NCI-H128 (cell line): ENCODE data around the gene DEPDC1B.
"Not testable (repeated sequence)": the region's sequence is repeated elsewhere in the genome, so short reads cannot be mapped to it uniquely, and the experiment has no call there.

Experiments used
- DNase-seq: peaks from one replicate; lab custom pipeline; 2025; ENCODE audit not compliant: unreplicated experiment; lab: John Stamatoyannopoulos, UW

DEPDC1B gene

DNA sequence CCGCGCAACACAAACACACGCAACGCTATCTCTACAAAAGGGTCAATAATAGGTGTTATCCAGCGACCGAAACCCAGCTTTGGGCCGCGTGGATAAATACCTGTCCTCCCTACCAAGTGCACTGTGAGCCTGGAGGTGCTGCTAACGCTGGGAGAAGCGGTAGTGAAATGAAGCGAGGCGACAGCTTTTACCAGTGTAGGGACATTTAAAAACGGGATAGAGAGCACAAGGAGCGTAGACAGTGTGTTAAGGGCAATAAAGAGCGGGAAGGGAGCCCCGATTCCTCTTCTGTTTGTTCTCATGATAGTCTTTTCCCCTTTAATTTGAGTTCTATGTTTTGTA is 421 bp upstream of the DEPDC1B start:
- DNase-seq: no peak

DNA sequence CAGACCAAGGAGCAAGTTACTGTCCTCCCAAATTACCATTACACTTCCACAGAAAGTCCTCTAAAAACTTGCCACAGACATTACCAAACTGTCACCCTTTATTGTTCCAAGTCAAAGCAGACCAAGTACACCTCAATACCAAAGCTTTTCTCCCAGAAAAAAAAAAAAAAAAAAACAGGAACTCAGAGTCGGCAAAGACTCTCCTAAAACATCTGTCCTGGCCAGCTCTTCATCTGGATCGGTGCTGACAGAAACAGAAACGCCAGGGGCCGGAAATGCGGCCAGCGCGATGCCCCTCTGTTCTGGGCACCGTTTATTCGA is 718 bp downstream of the DEPDC1B start:
- DNase-seq: no peak

DNA sequence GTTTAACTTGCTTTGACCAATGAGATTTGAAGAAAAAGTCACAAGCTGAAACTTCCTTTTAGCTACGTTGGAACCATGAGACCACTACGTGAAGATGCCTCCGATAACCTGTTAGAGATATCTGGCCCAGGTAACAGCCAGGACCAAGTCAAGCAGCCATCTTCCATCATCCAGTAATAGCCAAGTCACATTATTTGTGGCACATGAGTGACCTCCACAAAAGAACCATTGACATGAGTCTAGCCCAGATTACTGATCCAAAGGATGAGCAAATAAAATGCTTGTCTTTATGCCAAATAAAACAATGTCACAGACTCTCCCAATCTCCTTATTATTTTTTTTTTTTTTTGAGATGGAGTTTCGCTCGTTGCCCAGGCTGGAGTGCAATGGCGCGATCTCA is 1.6 kb downstream of the DEPDC1B start:
- no peak for DNase-seq

DNA sequence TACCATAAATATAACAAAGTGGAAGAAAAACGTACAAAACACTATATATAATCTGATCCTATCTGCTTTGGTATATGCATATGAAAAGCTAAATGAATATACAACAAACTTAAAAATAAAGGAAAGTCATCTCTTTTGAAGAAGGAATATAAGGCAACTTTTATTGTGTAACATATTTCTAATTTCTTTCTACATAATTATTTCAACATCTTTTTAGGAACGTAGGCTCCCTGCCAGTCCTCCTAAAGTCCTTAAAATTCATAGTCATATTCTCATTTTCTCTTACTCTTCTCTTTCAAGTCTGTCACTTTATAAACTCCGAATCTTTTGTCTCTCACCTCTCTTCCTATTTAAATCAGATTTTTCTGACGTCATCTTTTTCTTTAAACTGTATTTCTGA is 9.6 kb downstream of the DEPDC1B start:
- DNase-seq: no peak

DNA sequence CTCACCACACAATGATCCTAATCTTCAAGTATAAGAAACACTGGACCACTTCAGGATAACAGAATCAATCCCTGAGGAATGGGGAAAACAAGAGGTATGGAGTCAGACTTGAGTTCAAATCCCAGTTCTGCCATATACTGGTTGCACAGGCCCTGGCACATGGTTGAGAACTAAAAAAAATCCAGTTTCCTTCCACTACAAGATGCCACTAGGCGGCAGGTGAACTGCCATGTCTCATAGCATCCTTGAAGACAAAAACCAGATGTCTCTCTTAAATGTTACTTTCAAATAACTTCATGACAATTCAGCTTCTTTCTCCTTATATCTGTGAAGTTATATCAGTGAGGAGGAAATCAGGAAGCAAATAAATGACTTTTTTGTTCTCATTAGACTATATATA is 11.0 kb downstream of the DEPDC1B start:
- no peak for DNase-seq

DNA sequence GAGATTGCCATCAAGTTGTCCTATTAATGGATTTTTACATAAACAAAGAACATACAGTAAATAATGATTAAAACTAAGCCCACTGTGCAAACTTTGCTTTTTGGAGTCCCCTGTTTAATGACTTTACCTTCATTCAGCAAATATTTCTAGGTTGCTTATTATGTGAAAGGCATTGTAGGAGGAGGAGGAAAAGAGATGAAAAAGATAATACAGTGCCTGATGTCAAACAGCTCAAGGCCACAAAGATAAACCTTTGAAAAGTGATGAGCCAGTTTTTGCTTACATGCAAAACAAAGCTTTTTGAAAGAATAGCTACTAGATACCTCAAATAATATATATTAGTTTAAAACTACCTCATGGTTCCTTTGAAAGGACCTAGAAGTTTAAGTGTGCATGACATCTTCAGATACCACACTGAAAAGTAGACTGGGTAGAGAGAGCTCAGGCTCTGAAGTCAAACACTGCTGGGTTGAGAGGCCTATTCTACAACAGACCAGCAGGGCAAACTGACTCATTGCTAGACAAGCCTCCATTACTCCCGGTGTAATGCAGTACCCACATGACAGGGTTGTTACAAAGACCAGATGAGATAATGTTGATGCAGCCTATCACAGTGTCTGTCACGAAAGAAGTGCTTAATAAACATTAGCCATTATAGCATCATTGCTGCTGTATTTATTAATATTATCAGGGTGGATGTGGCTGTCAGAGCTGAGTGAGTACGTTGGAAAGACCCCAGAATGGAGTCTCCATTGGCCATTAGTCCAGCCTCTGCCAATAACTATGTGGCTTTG is 11.8 kb downstream of the DEPDC1B start:
- no peak for DNase-seq

DNA sequence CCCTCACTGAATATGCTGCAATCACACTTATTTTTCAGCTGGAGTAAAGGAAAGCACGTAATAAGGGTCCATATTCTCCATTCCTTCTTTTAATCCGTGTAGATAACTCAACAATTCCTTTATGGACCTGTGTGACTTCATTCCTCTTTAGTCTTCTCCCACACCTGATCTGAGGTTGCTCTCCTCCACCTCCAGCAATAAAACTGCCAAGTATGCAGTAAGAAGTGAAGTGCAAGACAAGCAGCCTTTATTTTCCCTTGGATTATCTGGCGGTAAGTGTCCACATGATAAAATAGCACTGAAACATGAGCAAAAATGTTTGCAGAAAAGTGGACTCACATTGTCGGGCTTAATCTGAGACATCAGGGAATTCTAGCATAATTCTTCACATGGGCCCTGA is 13.8 kb downstream of the DEPDC1B start:
- DNase-seq: no peak

DNA sequence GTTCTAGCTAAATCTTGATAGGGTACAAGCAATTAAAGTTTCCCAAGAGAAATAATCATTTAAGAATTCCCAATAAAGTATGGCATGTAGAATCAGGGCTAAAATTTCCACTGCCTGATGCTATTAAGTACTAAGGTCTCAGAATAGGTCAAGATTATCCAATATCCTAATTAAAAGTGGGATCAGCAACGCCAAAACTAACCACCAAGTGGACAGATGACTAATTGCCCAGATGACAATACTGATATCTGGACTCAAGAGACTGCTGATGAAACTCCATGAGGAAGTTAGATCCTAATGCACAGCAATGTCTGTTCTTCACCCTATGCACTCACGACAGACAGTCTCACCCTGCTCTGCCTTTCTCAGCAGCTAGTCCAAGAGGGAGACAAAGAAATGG is 14.3 kb downstream of the DEPDC1B start:
- DNase-seq: no peak

DNA sequence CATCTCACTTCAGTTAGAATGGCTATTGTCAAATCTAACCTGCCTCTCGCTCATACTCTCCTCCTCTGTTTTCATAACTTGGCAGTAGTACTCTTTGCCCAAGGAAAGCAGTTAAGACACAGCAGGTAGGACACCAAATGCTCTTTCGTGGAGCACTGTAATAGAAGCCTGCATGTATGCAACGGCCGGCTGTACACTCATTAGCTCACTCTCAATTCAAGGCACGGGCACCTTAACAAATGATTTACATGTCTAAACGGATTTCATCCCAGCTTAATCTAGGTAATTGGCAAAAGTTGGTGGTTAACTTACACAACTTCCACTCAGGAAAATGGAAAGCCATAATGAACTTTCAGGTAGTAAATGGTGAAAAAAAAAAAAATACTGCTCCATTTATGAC is 14.9 kb downstream of the DEPDC1B start:
- no peak for DNase-seq

DNA sequence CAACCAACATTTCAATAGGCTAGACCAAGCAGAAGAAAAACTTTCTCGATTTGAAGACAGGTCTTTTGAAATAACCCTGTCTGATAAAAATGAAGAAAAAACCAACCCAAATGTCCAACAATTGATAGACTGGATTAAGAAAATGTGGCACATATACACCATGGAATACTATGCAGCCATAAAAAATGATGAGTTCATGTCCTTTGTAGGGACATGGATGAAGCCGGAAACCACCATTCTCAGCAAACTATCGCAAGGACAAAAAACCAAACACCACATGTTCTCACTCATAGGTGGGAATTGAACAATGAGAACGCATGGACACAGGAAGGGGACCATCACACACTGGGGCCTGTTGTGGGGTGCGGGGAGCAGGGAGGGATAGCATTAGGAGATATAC is 18.0 kb downstream of the DEPDC1B start:
- not testable (repeated sequence) for DNase-seq

DNA sequence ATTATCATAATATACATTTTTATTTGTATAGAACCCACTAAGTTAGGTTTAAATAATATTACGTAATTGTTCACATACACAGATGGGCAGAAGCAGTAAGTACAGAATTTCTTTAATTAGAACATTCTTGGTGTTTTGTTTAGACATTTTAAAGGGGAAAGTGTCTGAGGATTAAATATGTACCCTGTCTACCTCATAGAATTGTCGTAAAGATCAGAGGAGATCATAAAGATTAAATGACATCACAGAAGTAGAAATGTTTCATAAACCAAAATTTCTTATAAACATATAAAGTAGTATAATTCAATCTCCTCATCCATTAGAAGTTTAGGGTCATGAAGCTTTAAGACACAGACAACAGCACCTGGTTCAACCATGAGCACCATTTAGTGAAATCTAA is 20.1 kb downstream of the DEPDC1B start:
- DNase-seq: no peak

DNA sequence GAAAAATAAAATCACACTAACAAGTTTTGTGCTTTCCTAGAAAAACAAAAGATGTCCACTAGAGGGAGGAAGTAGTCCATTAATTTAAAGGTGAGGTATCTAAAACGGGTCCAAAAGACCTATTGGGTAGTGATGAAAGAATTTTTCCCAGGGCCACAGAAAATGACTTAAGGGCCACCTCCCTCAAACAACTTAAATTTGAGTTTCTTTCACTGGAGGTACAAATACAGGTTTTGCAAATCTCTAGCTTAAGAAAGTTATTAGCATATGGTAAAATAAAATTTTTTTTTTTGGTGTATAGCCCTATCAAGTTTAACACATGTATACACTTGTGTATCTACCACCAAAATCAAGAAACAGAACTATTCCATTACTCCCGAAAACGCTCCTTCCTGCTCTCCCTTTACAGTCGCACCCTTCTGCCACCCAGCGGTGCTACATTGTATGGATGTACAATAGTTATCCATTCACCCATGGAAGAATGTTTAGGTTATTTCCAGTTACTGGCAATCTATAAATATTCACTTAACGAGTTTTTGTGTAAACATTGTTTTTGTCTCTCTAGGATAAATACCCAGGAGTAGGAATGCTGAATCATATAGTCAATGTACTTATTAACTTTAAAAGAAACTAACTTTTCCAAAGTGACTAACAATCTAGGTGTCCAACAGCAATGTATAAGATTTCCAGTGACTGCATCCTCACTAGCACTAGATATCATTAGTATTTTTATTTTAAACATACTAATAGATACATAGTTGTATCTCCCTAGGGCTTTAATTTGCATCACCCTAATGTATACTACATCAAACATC is 21.9 kb downstream of the DEPDC1B start:
- no peak for DNase-seq

DNA sequence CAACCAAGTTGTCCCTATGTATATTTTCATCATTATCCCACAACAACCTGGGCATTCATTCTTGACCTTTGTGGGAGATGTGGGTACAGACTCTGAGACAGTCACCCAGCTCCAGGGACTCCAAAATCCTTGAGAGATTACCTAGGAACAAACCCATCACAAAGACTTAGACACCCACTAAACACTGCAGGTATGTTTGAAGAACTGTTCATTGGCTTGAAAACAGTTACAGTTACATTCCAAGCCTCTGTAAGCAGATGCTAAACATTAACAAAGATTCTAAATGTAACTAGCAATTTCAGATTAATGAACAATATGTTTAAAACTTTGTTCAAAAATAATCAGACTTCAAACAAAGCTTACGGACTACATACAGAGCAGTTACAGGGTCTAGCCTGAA is 24.7 kb downstream of the DEPDC1B start:
- DNase-seq: no peak

DNA sequence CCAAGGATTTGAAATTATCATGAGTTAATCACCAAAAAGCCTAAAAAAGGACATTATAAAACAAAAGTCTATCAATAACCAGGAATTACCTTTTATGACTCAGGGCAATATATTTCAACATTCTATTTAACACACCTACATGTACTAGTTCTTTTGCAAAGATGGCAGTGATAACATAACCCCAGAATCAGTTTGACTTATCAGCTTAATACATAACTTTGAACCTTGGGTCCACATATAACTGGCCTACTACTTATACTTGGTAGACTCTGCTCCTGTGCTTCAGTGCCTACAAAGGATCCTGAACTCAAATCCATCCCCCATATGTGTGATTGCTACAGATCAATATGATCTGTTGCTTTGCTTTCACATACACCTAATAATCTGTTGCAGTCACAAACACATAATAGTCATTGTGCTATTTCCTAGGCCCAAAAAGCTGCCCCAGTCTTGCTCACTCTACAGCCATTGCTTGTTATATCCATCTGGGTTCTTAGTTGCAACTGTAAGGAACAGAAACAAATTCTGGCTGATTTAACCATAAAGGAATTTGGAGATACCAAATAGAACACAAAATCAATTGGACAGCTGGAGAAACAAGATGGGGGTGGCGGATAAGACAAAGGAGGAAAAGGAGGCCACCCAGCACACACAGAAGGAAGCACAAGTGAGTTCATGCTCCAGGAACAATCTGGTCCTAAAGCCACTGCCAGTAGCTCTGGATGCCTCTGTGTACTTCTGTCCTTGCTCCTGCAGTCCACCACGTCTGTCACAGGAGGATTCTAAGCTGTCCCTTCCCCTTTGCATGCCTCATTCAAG is 25.5 kb downstream of the DEPDC1B start:
- no peak for DNase-seq

DNA sequence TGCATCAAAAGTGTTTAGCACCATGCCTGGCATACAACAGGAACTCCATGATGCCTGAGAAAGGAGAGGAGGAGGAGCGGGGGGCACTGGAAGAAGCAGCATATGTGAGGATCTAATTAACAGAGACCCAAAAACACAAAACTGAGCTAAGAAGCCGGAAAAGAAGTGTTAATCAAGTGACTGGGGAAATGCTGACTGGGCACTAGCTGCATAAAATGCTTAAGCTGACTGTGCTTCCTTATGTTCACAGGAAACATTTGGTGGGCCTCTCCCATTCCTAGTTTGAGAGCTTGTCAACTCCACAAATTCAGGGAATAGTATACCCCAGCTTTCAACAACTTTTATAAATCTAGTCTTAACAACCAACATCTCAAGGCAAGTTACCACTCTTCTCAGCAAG is 26.6 kb downstream of the DEPDC1B start:
- no peak for DNase-seq

DNA sequence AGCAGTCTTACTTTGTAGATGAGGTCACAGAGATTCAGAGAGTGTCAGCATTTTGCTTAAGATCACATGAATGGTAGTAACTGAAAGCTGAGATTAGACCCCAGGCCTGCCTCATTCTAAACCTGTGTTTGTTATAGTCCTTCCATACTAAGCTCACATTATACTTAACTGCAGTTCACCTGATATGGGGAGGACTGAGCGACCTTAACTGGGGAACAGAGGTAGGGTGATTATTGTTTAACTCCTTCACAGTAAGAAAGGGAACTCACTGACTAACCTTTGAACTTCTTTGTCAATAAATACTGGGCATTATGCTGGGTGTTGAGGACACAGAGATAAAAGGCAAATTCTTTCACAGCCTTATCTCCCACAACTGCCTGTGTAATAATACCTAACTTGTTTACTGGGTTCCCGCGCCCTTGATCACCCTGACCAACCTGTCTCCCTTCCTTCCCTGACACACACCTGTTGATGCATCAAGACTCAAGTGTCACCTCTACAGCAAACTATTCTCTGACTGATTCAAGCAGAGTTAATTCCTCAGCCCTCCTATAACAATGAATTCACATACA is 27.2 kb downstream of the DEPDC1B start:
- DNase-seq: no peak

DNA sequence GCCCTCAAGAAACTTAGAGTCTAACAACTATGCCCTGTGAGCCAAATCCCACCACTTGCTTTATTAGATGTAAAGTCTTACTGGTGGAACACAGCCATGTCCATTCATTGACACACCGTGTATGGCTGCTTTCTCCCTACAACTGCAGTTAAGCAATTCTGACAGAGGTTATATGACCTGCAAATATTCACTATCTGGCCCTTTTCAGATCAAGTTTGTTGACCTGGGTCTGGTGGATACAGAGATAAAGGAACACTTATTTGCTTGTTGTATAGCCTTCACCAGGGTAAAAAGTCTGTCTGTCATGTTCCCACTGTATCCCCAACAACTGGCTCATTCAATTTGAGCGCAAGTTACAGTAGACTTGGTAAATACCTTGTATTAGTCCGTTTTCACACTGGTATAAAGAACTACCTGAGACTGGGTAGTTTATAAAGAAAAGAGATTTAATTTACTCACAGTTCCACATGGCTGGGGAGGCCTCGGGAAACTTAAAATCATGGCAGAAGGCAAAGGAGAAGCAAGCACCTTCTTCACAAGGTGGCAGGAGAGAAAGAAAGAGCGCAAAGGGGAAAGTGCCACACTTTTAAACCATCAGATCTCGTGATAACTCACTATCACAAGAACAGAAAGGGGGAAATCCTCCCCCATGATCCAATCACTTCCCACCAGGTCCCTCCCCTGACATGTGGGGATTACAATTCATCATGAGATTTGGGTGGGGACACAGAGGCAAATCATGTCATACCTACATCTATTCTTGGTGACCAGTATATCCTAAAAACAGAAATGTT is 27.9 kb downstream of the DEPDC1B start:
- DNase-seq: no peak

DNA sequence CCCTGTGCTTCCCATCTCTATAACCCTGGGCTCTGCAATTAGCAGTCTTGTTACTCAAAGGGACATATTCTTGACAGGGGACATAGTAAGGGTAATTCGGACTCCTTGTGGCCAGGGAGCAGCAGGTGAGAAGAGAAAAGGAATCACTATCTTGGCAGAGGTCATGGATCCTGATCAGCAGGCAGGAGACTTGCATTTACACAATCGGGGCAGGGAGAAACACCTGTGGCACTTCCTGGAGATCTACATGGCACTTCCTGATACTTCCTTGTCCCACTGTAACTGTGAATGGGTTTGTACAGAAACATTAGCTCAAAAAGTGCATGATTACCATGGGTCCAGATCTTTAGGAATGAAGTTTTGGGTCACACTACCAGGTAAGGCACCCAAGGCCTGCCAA is 29.2 kb downstream of the DEPDC1B start:
- DNase-seq: no peak

DNA sequence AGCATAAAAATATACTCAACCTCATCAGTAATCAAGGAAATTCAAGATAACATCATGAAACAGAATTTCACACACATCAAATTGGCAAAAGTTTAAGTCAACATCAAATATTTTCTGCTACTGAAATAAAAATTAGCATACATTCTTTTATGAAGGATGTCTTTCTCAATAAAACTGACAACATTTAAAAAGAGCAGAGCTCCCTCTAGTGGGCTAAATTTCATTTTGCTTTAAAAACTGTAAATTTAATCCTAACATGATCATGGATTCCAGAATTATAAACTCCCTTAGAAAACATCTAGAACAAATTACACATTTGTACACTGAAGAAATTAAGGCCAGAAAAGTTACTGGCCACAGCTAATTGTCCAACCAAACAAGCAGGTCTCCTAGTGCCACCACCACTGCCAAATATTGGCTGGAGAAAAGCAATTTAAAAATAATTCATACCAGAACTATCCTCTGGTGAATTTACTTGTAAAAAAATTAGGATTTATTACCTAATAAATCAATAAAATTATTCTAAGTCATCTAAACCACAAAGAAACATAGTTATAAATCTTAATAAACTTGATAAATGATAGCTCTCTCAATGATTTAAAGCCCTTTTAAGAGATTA is 31.2 kb downstream of the DEPDC1B start:
- DNase-seq: no peak

DNA sequence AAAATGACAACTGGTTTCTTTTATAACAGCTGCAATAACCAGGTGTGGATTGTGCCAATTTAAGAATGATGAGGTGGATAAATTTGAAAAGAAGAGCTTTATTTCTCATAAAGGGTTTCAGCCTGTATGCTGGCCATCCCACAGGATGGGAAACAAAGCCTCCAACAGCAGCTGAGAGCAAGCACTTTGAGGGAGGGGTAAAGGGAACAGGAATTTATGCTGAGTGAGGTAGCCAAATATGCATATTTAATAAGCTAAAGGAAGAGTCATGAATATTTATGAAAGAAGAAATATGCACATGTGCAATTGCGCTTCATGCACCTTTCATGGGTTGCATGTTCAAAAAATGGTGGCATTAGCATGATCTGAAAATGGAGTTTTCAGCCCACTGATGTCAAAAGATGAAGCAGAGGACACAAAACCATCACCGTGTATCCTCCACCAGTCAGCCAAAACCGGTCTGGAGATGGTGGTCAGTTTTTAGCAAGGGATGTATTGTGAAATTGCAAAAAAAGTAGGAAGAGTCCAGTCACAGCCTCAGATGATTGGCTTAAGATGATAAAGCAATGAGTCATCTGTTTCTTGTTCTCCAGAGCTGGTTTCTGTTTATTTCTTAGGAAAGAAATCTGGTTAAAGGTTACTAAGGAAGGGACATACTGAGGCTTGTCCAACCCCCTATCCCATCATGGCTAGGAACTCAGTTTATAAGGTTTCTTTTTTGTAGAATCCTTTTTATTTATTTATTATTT is 47.9 kb downstream of the DEPDC1B start:
- DNase-seq: no peak
